GM19239 (cell line): ENCODE data around the gene PCBD1.

Source experiments
- DNase-seq: peaks from one replicate; pipeline ENCODE4 v3.0.0; 2011; ENCODE audit warnings: low spot score; ENCODE audit not compliant: insufficient read length
- FAIRE-seq: peaks from 2 replicates; lab custom pipeline; 2011; peaks lifted over from hg19 to GRCh38; lab: Jason Lieb, UNC

Gene PCBD1

DNA sequence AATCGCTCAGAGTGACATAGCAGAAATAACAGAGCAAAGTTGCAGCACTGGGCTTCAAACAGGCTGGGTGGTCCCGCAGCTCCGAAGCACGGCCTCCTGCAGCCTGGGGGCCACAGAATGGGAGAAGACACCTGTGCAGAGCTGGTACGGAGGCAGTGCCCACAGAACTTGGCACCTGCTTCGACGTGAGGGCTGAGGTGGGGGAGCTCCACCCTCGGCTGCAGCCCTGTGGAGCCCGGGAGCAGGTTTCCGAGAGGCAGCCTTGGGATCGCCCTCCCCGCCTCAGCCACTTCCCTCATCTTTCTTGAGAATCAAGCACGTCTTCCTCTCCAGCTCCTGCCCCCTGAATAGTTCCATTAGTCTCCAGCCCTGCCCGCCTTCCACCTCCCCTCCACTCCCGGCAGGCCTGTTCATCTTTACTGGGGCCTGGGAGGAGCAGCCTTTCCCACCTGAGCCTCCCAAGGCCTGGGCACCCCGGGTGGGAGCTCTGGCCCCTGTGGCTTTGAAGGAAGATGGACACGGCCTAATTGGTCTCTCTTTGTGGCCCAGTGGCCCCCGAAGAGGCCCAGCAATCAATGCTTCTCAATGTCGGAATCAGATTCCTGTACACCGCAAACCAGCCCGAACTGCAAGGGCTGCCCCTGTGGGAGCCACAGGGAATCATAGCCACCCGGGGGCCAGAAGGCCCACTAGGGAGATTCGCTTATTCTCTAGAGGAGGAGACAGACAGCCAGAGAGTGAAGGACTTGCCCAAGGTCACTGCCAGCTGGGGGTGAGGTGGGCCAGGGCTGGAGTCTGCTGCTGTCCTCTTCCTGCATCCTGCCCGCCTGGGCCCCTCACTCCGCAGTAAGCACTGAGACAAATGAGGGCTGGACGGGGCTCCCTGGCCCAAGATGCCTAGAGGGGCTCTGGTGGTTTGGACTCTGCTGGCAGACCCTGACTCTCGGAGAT, 17.0 kb upstream of the PCBD1 start:
- no peak for FAIRE-seq
- no peak for DNase-seq

DNA sequence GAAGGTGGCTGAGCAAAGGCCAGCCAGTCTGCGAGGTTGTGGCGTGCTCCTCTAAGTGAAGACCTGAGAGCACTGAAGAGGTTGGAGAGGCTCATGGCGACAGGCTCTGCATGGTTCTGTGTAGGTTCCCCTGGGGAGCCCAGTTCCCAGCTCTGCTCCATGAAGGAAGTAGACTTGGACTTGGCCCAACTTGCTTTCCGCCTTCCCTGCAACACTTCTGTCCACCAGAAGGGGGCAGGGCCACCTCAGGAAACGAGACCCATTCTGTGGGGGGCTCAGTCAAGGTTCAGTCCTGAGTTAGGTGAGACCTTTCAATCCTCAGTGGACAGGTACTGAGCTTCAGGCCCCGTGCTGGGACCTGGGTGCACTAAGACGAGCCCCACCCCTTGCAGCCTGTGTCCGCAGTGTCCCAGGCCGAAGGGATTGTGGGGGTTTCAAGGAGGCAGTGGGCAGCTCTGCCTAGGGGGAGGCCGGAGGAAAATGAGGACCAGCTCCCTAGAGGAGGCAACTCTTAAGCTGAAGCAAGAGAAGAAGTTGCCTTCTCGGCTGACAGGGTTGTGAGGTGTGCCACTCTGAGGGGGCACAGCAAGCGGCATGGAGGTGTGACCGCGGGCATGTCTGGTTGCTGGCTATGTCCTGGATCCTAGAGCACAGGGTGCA, 15.0 kb upstream of the PCBD1 start:
- FAIRE-seq, result peak; percentile 80
- DNase-seq, result peak; percentile 50

DNA sequence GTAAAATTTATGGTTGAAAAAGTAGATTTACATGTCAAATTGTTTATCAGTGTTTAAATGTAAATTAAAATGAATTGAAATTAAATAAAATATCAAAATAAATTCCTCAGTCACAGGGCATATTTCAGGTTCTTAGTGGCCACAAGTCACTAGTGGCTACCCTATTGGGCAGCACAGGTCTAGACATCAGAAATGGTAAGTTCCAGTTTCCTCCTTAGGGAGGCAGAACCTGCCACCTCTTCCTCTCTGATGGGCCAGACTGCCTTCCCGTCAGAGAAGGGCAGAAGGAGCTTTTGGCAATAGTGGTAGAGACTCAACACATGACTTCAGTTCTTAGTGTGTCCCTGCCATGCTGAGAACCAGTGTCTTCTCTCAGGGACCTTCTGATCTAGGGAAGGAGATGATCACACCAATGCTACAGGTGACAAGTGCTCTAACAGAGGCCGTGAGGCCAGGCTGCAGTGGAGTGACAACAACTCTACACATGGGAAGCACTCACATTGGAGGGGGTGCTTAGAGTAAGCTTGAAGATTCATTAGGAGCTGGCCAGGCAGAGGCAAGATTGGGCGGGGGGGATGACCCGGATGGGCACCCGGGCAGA, 14.4 kb upstream of the PCBD1 start:
- FAIRE-seq, result no peak
- DNase-seq, result no peak

DNA sequence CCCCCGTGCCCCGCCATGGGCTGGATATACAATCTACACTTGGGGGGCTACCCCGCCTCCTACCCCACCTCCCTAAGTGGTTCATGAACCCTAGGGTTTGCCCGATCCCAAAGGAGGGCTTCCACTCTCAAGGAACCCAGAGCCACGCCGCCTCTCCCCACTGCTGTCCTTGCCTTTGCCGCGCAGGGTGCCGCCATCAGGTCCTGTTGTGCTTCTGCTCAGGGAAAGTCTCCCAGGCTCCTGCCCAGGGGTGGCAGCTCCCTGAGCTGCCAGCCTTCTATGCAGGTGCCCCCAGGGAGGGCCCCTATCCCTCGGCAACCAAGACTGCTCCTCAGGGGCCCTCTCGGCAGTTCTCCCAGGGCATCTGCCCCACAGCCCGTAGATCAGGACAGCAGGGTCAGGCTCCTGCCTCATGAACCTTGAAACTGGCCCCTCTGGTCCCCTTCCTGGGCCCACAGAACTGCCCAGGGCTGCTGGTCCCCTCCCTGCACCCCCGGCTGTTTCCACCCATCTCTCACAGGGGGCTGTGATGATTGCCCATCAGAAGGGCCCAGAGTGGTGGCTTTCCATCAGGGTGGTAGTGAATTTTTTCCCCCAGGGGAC, 13.0 kb upstream of the PCBD1 start:
- DNase-seq, result no peak
- FAIRE-seq, result no peak

DNA sequence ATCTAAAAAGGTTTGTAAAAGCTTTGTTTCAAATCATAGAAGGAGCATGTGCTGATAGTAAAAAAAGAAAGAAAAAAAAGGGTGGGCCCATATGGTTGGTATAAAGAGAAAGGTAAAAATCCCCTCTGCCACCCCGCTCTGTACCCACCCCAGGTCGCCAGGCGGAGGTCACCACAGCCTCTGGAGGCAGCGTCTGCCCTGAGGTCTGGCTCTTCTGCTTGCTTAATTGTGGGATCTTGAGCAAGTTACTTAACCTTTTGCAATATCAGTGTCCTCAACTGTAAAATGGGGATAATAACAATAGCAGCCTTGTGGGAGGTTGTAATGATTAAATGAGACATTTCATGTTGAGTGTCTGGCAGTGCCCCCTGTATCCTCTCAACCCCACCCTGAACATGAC, 10.7 kb upstream of the PCBD1 start:
- no peak for FAIRE-seq
- no peak for DNase-seq

DNA sequence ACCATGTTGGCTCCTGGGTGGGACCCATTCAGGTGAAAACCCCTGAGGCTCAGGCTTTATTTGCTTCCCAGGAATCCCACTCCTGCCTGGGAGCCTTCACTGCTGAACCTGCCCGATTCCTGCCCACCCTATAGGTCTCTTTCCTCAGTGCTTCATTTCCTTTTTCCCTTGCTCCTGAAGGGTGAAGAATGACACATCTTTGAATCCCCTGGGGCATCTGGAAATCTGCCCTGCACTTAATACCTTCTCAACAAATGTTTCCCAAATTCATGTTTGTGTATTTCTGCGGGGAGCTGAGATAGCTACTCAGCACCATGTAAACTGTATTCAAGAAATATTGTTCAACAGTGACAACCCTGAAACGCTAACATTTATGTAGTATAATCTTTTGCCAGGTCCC, 10.3 kb upstream of the PCBD1 start:
- DNase-seq, result no peak
- FAIRE-seq, result no peak

DNA sequence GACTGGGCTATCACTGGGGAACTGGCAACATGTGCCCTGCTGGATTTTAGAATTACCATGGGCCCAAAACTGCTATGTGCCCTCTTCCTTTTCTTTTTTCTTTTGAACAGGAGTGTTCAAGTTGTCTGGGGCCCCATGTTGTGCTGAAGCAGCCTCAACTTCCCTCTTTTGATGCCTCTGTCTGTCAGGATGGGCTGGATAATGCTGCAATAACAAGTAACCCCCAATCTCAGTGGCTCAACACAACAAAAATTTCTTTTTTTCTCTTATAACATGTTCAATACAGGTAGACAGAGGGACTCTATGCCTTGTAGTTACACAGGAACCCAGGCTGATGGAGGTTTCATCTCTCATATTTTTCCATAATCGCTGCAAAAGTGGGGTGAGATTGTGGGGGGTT, 8.2 kb upstream of the PCBD1 start:
- DNase-seq, result no peak
- no peak for FAIRE-seq

DNA sequence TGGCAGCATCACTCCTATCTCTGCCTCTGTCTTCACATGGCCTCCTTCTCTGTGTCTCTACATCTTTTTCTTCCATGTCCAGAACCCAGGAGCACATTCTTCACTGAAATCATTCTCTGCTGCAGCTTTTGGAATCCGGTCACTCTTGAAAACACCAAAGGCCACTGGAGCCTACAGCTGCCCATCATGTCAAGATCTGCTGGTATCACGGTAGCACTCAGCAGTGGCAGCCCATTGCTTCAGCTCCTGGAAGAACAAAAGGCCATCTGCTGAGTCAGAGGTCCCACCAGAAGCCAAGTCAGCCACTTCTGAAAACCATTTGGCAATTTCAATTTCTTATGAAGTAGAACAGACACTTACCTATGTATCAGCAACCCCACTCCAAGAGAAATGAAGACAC, 6.1 kb upstream of the PCBD1 start:
- no peak for FAIRE-seq
- no peak for DNase-seq

DNA sequence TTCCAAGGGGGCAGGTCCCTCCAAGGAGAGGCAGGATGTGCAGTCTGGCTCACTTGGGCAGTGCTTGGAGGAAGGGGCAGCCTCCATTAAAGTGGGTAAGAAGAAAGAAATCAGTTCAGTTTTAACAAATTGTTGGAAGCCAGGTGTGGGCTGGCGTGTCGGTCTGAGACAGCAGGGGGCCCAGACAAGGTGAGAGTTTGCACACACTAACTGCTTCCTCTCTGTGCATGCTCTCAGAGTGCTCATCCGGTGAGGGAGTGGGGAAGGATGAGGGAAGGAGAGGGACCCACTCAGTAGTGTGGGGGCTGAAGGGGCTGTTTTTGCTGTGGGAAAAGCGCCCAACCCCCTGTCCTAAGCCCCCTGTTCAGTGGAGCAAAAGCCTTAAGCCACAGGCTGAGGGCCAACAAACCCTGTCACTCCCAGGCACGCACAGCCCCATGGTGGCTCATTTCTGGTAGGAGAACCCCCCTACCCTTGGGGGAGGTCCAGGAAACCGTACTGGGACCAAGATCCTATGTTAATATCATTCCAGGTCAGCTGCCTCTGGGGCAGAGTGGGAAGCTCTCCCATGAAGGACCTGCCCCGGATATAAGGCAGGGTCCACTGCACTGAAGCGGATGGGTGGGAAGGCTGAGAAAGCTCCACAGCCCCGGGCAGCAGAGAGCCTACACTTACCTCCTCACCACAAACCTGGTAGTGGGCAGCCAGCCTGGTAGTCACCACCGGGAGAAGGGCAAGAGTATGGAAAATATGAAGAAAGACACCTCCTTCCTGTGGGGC, 5.1 kb upstream of the PCBD1 start:
- DNase-seq, result no peak
- FAIRE-seq, result no peak

DNA sequence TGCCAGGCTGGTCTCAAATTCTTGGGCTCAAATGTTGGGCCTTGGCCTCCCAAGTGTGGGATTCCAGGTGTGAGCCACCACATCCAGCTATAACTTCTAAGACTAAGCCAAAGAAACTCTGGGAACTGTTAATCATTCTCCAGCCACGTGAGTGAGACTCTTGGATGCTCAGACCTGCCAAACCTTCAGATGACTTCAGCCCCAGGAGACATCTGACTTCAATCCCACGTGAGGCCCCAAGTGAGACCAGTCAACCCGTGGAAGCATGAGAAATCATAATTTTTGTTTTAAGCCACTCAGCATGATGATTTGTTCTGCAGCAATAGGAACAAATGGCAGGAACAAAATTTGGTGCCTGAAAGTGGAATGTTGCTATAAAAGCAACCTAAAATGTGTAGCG, 4.3 kb upstream of the PCBD1 start:
- FAIRE-seq, result no peak
- no peak for DNase-seq

DNA sequence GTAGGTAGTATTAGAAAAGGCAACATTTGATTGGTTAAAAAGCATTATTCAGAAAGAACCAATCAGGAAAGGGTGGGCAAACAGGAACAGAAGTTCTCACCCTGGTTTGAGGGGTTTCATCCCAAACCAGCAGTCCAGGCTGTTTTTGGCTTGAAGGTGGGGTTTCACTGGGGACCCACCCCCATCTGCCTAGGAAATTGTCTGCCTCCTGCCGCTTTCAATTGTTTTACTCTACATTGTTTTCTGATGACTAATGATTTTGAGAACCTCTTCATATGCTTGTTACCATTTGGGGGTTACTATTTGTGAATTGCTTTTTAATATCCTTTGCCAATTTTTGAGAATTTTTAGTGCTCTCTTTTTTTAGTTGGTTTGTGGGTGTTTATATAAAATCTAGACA, 3.3 kb upstream of the PCBD1 start:
- DNase-seq (no peak), FAIRE-seq (no peak)

DNA sequence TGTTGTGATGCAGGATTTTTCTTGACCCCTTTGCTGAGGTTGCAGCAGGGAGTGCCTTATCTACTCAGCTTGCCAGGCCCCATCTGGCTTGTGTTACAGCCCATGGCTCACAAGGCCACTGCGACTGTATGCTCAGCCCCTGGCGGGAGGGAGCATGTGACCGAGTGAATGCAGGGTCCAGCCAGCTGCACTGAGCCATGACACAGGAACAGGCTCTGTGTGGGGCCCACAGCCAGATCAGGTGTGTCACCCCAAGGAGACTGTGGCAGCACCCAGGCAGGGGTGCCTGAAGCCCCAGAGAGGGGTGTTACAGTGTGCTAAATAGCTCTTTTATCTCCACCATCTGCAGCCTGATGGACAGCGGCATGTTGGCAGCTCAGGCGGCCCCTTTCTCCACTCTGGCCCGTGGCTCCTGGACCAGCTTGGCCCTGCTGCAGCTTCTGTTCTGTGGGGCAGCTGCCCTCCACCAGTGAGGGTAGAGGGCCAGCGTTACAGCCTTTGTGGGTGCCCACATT, 2.6 kb upstream of the PCBD1 start:
- no peak for DNase-seq

DNA sequence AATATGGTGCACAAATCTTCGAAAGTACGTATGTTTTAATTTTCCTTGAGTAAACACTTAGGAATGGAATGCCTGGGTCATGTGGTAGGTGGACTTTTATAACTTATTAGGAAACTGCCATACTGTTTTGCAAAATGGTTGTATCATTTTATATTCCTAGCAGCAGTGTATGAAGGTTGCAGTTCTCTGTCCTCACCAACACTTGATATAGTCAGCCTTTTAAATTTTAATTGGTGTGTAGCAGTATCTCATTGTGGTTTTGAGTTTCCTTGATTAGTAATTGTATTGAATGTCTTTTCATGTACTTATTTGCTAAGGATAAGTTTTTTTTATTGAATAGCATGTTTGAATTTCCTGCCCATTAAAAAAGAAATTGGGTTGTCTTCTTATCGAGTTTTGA, 926 bp upstream of the PCBD1 start:
- no peak for DNase-seq
- FAIRE-seq, result no peak

More for the DNA sequence above, 2.6 kb upstream of the PCBD1 start:
- FAIRE-seq, result no peak

DNA sequence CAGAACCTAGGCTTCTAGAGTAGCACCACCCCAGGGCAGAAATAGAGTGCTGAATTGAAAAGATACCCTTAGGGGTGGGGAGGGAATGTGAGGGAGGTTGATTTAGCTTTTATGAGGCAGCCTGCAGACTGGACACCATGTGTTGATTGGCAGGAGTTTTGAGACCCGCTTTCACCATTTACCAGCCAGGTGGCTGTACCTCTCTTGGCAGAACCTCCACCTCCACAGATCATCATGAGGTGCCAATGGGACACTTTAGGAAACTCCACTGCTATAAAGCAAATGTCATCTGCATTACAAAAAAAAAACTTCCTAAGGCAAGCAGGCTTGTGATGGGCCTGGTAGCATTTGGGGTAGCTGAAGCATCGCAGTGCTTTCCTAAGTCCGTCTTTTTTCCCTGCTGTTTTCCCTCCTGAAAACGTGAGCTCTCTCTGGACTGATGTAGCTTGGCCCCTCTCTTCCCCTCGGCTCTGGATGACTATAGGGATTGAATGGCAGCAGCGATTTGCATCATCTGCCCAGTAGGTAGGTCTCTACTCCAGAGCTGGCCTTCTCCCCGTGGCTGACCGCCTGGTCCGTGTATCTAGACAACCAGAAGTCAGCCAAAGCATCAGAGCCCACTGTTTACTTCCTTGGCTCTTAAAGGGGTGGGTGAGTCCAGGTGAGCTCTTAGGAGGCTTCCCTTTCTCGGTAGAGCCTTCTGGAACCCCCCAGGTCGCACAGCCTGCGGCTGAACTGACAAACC, 1.3 kb downstream of the PCBD1 start:
- FAIRE-seq (no peak), DNase-seq (no peak)

DNA sequence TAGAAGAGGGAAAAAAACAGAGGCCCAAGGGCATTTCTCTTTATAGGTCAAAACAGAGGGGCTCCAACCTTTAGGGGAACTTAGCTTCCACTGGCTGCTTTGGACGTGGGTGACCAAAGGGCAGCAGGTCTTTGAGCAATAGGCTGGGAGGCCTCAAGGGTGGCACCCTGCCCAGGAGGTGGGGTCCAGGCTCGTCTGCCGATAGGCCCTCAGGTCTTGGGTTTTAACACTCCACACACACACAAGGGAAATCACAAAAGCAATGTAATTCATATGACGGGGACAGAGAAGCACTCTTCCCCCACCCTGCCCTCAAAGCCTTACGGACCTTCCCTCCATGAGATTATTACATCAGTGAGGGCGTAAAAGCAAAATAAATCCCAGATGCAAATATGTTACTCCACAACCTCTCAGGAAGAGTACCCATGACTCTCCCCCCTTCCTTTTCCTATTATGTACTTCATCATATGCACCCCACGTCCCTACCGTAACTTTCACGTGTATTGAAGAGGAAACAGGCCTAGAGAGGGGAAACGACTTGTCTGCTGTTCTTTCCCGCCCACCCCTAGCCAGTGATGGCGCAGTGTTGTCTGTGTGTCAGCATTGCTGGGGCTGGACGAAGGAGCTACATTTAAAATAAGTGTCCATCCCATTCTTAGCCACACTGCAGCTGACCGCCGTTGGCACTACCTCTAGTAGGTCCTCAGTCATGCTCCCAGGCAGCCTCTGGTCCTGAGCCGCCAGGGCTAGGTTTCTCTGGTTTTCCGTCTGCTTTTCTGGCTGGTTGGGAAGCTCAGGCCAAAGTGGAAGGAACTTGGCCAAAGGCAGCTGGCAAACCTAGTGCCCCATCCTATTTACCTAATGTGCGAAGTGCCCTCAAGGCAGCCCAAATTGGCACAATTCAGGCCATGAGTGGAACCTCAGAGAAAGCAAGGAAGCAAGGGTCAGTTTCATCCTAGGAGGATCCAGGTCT, 2.1 kb downstream of the PCBD1 start:
- DNase-seq (no peak), FAIRE-seq (peak; percentile 71)

DNA sequence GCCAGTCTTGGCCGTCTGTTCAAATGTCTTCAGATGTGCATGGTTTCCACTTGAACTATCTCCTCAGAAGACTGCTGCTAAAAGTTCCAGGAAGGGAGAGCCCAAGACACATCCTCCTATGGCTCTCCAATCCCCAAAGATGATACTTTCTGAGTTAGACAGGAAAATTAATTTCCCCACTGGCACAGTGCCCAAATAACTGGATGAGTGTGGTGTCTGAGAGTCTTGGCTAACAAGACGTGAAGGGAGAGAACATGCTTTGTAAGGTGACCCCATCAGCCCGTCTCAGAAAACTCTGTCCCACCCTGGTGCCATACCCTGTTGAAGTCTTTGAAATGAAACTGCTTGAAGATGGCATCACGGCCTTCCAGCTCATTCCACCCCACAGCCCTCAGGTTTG, 2.9 kb downstream of the PCBD1 start:
- no peak for DNase-seq
- FAIRE-seq, result no peak

DNA sequence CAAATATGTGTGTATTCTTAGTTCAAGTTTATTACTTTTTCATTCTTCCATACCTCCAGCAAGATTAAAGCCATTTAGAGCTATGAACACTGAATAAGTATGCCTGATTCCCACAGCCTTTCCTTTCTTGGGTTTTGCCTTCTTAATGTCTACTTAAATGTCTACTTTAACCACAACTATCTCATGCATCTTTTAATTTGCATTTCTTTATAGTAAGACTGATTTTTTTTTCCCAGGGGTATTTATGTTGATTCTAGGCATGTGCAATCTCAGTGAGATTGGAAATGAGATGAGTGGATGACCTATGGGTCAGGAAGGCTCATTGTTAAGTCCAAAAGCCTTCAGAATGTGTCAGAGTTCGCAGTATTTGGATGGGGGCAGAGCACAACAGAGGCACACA, 3.6 kb downstream of the PCBD1 start:
- no peak for FAIRE-seq
- DNase-seq, result no peak

DNA sequence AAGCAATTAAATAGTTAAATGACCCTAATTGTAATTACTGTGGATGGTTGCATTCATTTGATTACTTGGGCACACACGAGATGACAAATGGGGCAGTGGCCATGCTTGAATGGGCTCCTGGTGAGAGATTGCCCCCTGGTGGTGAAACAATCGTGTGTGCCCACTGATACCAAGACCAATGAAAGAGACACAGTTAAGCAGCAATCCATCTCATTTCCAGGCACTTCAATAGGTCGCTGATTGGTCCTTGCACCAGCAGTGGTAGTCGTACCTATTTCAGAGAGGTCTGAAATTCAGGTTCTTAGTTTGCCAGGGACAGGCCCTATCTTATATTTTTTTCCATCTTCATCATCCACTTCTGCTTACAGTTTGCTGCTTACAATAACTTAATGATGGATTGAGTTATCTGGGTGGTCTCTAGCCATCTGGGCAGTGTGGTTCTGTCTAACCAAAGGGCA, 8.3 kb downstream of the PCBD1 start:
- FAIRE-seq (peak; percentile 95), DNase-seq (peak; percentile 62)
